Left lung (tissue), 10 donors: Measurements from ENCODE around the gene POTEF. TPM values are rescaled to one million over a fixed set of nuclear protein-coding genes. Genes with fewer than 3 reads are reported as not detected.
"Not testable (repeated sequence)": the region's sequence is repeated elsewhere in the genome, so short reads cannot be mapped to it uniquely, and the experiment has no call there.

Experiments used
- ATAC-seq: fragments of 200-7000 bp; cut with Tn5 transposase; one replicate; pipeline ENCODE4 v1.9.1; 2020; ENCODE audit warnings: moderate library complexity
- DNase-seq, 4 donors: peaks; one replicate each; pipeline ENCODE4 v3.0.0-alpha.2; 2013 to 2020
- H3K27ac ChIP-seq, 2 donors: fragments of 200-600 bp; sonication (generic) in 1 of 2; one replicate each; pipeline versions ENCODE4 v1.5.0 to v1.8.0; 2020 to 2021
- H3K27me3 ChIP-seq, 2 donors: fragments of 200-600 bp; sonication (generic) in 1 of 2; one replicate each; pipeline versions ENCODE4 v1.5.0 to v1.8.0; 2020 to 2021
- H3K36me3 ChIP-seq, 2 donors: fragments of 200-600 bp; sonication (generic) in 1 of 2; one replicate each; pipeline versions ENCODE4 v1.5.0 to v1.8.0; 2020 to 2021
- H3K4me1 ChIP-seq, 2 donors: fragments of 200-600 bp; one replicate each; pipeline ENCODE4 v1.8.0; 2021
- H3K4me3 ChIP-seq, 2 donors: fragments of 200-600 bp; sonication (generic) in 1 of 2; one replicate each; pipeline versions ENCODE4 v1.5.0 to v1.8.0; 2020 to 2021; ENCODE audit warnings: mild to moderate bottlenecking in 1 of 2
- H3K9me3 ChIP-seq, 2 donors: fragments of 200-600 bp; sonication (generic) in 1 of 2; one replicate each; pipeline versions ENCODE4 v1.5.0 to v1.8.0; 2020 to 2021
- intact Hi-C, 2 donors: fragments of 100-400 bp; cut with DNase I; formaldehyde crosslinking; loops; one replicate each; pipeline versions ENCODE4 v1.11.2 to v1.14.2; 2022
- polyA plus RNA-seq, 6 donors: library from polyadenylated mRNA; unstranded; fragments of 120-200 nt; gene quantifications; one replicate each; pipeline ENCODE4 v1.2.1, GENCODE V29; 2013; ENCODE audit not compliant: insufficient read length in 6 of 6
- total RNA-seq, 2 donors: library from RNA; stranded (reverse); fragmentation: NEBNext Ultra II Directional; extraction: Animal tissue kit (Norgen Biotek cat#: 25700); gene quantifications; one replicate each; pipeline ENCODE4 v1.2.1, GENCODE V29; 2021
- TF ChIP-seq, protein P1 (sequence below), 2 donors: fragments of 200-600 bp; sonication (generic) in 1 of 2; IDR thresholded peaks; one replicate each; pipeline versions ENCODE4 v1.5.0 to v1.8.0; 2021; ENCODE audit warnings: antibody characterized with exemption in 2 of 2
- donor health status: DM: no; HTN: yes; CAD: no.
- donor health status: DM: no; HTN: no; CAD: no.

Gene POTEF
- total and polyA plus RNA-seq, 8 donors: 0.06 to 0.47 (median 0.17) TPM; not detected in 3

DNA sequence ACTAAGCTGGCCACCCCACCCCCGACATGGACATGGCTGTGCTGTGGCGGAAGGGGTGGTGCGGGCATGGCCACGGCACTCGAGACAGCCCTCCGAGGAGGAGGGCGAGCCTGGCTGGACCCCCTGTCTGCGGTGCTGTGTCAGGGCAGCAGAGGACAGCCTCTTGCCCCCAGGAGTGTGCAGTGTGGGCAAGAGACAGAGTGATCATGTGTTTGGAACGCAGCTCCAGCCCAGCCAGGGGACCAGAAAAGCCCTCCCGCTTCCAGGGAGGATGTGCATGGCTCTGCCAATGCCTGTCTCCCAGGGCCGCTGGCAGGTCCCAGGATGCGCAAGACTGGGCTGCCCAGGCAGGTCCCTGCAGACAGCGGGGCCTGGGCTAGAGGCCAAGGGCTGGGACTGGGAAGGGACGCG, 9.8 kb upstream of the POTEF start:
- H3K9me3 ChIP-seq, H3K4me3 ChIP-seq, H3K27ac ChIP-seq, DNase-seq, intact Hi-C loops, ATAC-seq, H3K36me3 ChIP-seq, H3K4me1 ChIP-seq: not testable (repeated sequence)
- peaks cover 0 to 17% of the 10 kb centered on the region in 2 donors for H3K27me3 ChIP-seq

DNA sequence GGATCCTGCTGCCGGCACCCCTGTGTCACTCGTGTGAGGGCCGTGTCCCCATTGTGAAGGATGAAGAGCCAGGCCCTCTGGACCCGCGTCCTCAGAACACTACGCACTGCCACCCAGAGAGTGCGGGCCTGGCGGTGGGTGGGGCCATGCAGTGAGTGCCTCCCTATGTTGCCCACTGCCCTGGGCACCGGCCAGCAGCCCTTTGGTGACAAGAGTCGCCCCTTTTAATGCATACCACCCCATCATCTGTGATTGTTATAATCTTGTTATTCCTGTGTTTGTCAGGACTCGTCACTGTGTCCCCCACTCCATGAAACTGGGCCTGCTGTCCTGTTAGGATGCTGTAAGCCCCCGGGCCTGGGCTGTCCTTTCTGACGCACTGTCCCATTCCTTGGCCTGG, 9.3 kb upstream of the POTEF start:
- H3K36me3 ChIP-seq, H3K4me3 ChIP-seq, intact Hi-C loops, DNase-seq, H3K4me1 ChIP-seq, H3K27ac ChIP-seq, ATAC-seq, H3K9me3 ChIP-seq: not testable (repeated sequence)
- peaks cover 0 to 16% of the 10 kb centered on the region in 2 donors for H3K27me3 ChIP-seq

DNA sequence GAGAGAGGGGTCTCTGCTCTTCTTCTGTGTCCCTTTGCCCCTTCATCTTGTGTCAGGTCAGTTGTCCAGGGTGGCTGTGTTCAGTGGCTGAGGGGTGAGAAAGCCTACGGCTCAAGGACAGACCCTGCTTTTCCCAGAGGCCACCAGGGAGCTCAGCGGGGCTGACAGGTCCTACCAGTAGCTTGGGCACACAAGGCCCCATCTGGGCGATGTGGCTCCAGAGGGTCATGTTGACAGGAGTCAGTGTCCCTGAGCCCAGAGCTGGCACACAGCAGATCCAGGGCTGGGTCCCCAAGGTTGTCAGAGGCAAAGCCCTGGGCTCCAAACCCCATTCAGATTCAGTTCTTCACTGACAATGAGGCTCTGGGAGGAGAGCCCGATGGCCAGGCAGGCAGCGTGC, 8.1 kb upstream of the POTEF start:
- H3K27me3 ChIP-seq, ATAC-seq, H3K9me3 ChIP-seq, H3K36me3 ChIP-seq, intact Hi-C loops, DNase-seq, H3K27ac ChIP-seq, H3K4me1 ChIP-seq, H3K4me3 ChIP-seq: not testable (repeated sequence)

DNA sequence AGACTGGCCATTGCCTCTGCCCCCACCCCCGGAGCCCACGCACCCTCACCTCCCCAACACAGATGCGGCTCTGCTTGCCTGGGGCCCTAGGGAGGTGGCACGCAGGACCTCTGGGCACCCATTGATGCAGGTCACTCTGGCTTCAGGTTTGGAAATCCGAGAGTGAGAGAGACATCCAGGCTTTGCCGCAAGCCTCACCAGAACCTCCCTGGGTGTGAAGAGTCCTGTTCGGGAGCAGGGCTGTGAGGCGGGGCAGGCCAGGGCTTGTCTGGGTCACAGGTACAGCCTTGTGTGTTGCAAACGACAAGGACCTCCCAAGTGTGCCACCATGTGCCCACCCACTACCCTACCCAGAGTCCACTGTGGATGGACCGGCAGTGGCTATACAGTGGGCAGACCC, 7.5 kb upstream of the POTEF start:
- ATAC-seq, H3K4me1 ChIP-seq, H3K27ac ChIP-seq, H3K27me3 ChIP-seq, DNase-seq, H3K4me3 ChIP-seq, H3K9me3 ChIP-seq, intact Hi-C loops, H3K36me3 ChIP-seq: not testable (repeated sequence)

DNA sequence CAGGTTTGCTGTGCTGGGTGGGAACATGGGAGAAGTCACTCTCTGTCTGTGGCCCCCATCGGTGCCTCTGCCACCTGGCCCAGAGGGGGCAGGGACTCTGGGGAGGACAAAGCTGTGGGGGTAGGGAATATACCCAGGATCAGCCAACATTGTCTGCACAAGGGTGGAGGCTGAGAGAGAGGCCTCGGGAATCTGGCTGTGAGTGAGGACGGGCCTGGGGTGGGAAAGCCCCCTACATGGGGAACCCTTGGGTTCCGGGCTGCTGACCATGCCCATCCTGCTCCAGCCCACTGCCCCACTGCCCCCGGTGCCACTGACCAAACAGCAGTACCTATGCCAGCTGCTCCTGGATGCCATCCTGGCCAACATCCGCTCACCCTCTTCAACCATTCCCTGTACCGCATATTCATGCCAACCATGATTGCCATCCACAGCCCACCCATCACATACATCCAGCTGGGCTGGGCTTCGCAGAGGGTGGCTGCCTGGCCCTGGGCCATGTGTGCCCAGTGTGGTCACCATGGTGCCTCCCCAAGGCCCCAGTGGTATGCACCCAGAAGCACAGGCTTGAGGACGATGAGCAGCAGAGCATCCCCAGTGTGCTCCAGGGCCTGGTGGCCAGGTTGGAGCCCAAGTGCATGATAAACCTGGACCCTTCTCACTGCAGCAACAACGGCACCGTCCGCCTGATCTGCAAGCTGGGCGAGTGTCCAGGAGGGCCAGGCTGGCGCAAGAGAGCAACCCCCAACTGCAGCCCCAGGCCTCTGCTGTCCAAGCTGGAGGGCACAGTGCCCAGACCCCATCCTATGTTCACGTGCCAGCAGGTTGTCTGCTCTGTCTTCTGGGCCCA, 6.9 kb upstream of the POTEF start:
- Histone ChIP-seq H3K36me3 (no peaks in the 10 kb centered on the region), H3K27ac (no peak overlapping the region), H3K4me3 (no peak overlapping the region), H3K4me1 (no peaks in the 10 kb centered on the region), H3K27me3 (peaks cover 0 to 5% of the 10 kb centered on the region in 2 donors), H3K9me3 (no peaks in the 10 kb centered on the region)
- intact Hi-C loops: no loop called here
- ATAC-seq (no peak), DNase-seq (peak in 1 of 4 donors; percentile 68)
- TF ChIP-seq, protein P1, sequence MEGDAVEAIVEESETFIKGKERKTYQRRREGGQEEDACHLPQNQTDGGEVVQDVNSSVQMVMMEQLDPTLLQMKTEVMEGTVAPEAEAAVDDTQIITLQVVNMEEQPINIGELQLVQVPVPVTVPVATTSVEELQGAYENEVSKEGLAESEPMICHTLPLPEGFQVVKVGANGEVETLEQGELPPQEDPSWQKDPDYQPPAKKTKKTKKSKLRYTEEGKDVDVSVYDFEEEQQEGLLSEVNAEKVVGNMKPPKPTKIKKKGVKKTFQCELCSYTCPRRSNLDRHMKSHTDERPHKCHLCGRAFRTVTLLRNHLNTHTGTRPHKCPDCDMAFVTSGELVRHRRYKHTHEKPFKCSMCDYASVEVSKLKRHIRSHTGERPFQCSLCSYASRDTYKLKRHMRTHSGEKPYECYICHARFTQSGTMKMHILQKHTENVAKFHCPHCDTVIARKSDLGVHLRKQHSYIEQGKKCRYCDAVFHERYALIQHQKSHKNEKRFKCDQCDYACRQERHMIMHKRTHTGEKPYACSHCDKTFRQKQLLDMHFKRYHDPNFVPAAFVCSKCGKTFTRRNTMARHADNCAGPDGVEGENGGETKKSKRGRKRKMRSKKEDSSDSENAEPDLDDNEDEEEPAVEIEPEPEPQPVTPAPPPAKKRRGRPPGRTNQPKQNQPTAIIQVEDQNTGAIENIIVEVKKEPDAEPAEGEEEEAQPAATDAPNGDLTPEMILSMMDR (IDR thresholded peaks at IDR 0.05): no peak

DNA sequence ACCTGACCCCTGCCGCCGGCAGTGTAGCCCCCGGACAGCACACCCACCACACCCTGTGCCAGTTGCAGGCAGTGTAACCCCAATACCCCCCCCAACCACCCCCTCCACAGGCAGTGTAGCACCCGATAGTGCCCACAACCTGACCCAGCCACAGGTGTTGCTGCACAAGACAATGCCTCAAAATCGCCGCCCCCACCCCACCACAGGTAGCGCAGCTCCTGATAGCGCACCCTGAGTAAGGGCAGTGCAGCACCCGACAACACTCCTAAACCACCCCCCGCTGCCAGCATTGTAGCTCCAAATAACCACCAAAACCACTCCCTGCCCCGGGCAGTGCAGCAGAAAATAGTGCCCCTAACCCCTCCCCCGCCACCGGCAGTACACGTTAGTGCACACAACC, 558 bp downstream of the POTEF start:
- DNase-seq, H3K4me1 ChIP-seq, H3K4me3 ChIP-seq, H3K27me3 ChIP-seq, H3K27ac ChIP-seq, H3K36me3 ChIP-seq, H3K9me3 ChIP-seq, ATAC-seq, intact Hi-C loops: not testable (repeated sequence)

DNA sequence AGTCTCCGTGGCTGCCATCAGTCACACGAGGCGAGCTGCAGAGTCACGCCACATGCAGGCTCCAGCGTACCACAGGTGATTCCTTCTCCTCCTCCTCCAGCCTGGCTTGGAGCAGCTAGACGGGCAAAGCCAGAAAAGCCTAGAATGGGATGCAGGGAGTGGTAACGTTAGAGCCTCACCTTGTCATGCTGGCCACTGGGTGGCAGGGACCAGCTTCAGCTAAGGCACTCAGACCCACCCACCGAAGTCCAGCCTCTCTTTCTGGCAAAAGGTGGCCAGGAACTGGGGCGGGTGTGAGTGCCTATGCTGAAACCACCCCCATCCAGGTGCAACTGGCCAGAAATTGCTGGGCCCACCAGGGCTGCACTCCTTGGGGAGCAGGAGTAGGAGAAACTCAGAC, 1.3 kb downstream of the POTEF start:
- ATAC-seq, H3K4me1 ChIP-seq, H3K9me3 ChIP-seq, DNase-seq, H3K27ac ChIP-seq, H3K27me3 ChIP-seq, intact Hi-C loops, H3K4me3 ChIP-seq, H3K36me3 ChIP-seq: not testable (repeated sequence)

DNA sequence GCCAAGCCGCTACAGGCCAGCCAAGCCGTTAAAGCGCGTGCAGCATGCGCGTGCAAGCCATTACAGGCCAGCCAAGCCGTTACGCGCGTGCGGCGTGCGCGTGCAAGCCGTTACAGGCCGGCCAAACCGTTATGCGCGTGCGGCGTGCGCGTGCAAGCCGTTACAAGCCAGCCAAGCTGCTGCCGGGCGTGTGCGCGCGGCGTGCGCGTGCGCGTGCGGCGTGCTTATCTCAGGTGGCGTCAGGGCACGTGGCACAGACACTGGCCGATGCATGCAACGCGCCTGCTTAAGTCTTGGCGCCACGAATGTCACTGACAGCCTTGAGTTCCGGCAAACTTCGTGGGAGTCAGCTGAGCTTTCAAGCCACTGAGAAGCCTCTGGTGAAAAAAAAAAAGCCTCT, 8.1 kb downstream of the POTEF start:
- H3K27me3 ChIP-seq, H3K4me3 ChIP-seq, H3K4me1 ChIP-seq, H3K27ac ChIP-seq, DNase-seq, intact Hi-C loops, ATAC-seq, H3K36me3 ChIP-seq, H3K9me3 ChIP-seq: not testable (repeated sequence)

DNA sequence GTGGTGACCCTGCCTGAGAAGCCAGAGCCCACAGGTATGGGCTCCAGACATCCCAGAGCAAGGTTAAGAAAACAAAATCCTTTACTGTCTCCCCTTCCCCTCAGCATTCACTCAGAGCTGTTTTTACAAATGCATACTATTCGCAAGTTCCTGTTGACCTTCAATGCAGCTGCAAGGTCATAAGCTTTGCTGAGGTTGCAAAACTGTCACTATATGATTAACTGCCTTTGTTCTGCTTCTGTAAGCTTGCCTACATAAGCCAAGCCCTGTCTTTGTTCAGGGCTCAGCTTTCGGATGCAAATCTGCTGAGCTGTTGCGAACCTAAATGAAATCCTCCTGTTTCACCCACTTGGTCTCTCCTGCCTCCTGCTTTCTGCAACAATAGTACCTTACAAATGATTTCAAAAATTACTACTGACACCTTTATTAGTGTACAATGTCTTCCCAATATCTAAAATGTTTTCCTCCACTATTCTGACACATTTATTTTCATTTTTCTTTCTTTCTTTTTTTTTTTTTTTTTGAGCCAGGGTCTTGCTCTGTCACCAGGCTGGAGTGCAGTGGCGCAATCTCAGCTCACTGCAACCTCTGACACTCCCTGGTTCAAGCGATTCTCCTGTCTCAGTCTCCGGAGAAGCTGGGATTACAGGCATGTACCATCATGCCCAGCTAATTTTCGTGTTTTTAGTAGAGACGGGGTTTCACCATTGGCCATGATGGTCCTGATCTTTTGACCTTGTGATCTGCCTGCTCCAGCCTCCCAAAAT, 26.2 kb downstream of the POTEF start:
- ATAC-seq, H3K9me3 ChIP-seq, H3K4me3 ChIP-seq, H3K27me3 ChIP-seq, H3K27ac ChIP-seq, H3K4me1 ChIP-seq, DNase-seq, intact Hi-C loops, H3K36me3 ChIP-seq: not testable (repeated sequence)

DNA sequence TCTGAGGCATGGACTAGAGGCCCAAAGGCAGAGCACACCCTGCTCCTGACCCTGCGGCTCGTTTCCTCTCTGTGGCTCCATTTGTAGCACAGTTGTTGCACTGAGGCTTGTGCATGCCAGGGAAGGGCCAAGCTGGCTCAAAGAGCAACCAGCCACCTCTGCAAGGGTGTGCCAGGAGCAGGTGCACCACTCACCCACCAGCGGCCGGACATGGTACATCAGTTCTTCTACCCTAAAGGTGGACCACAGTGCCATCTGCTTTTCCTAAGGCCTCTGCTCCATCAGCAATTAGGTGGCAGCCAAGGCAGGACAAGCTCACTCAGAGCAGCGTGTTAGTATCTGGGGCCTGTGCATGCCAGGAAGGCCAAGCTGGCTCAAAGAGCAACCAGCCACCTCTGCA, 66.4 kb downstream of the POTEF start:
- ATAC-seq, H3K4me3 ChIP-seq, intact Hi-C loops, H3K27ac ChIP-seq, H3K4me1 ChIP-seq, H3K36me3 ChIP-seq, H3K9me3 ChIP-seq, H3K27me3 ChIP-seq: not testable (repeated sequence)
- peak in 1 of 4 donors; percentile 69 for DNase-seq

DNA sequence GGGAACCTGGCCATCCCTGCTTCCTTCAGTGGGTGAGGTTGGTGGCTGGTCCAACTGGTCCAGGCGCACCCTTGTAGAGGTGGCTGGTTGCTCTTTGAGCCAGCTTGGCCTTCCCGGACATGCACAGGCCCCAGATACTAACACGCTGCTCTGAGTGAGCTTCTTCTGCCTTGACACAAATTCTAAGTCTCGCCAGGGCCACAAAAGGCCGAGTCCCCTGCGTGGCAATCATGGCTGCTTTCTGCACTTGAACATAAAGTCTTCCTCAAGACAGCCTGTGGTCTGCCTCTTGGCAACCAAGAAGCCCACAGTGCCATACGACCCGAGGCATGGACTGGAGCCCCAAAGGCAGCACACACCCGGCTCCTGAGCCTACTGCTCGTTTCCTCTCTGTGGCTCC, 69.0 kb downstream of the POTEF start:
- H3K4me1 ChIP-seq, intact Hi-C loops, H3K27me3 ChIP-seq, H3K9me3 ChIP-seq, H3K36me3 ChIP-seq, H3K27ac ChIP-seq, H3K4me3 ChIP-seq, ATAC-seq: not testable (repeated sequence)
- peak in 1 of 4 donors; percentile 62 for DNase-seq

DNA sequence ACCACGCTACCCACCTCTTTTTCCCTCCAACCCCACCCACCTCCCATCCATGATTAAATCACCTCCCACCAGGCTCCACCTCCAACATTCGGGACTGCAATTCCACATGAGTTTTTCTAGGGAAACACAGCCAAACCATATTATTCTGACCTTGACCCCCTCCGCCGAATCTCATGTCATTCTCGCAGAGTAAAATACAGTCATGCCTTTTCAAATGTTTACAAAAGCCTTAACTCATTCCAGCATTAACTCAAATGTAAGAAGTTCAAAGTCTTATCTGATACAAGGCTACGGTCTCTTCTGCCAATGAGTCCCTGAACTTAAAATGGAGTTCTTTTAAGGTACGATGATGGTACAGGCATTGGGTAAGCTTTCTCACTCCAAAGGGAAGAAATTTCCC, 72.7 kb downstream of the POTEF start:
- intact Hi-C loops, H3K4me1 ChIP-seq, DNase-seq: not testable (repeated sequence)

More for the DNA sequence above, 72.7 kb downstream of the POTEF start:
- not testable (repeated sequence) for ATAC-seq, H3K9me3 ChIP-seq, H3K27me3 ChIP-seq, H3K36me3 ChIP-seq, H3K27ac ChIP-seq, H3K4me3 ChIP-seq
